Cardiac muscle cell (in vitro differentiated cells and primary cell): ENCODE results near the gene CLCN4. TPM values are rescaled to one million over a fixed set of nuclear protein-coding genes. Genes with fewer than 3 reads are reported as not detected.

Experiments used
- DNase-seq, 2 donors: peaks; one replicate each; pipeline versions ENCODE4 v3.0.0 to v3.0.0-alpha.2; 2010 to 2017; ENCODE audit warnings: low read depth in 1 of 2, low spot score in 1 of 2
- H3K27ac ChIP-seq: fragments of 200-600 bp; sonication (generic); 2 replicates; pipeline ENCODE4 v1.5.1; 2016
- H3K27me3 ChIP-seq: fragments of 200-600 bp; sonication (generic); 2 replicates; pipeline ENCODE4 v1.6.0; 2016; ENCODE audit warnings: control low read depth
- H3K36me3 ChIP-seq: fragments of 200-600 bp; sonication (generic); 2 replicates; pipeline ENCODE4 v1.5.1; 2016; ENCODE audit warnings: control low read depth
- H3K4me1 ChIP-seq: fragments of 200-600 bp; sonication (generic); 2 replicates; pipeline ENCODE4 v1.8.1; 2017; ENCODE audit warnings: low read depth, mild to moderate bottlenecking, mixed run types
- H3K4me3 ChIP-seq: fragments of 200-600 bp; sonication (generic); 2 replicates; pipeline ENCODE4 v1.5.1; 2016; ENCODE audit warnings: mild to moderate bottlenecking
- H3K9me3 ChIP-seq: fragments of 200-600 bp; sonication (generic); 2 replicates; pipeline ENCODE4 v1.5.1; 2017; ENCODE audit warnings: low read depth, mild to moderate bottlenecking, control low read depth
- CTCF ChIP-seq: IDR thresholded peaks from 2 replicates; pipeline ENCODE4 v1.5.1; 2012; ENCODE audit warnings: low read depth, mild to moderate bottlenecking, low read length
- polyA plus RNA-seq: library from polyadenylated mRNA; unstranded; fragments of >200 nt; fragmentation: Nextera tagmentation; extraction: Ambion mirVana; gene quantifications from 2 replicates; pipeline ENCODE4 v1.2.1, GENCODE V29; 2016
- total RNA-seq: library from RNA; depleted of rRNA; stranded (reverse); fragments of >200 nt; gene quantifications from 2 replicates; pipeline ENCODE4 v1.2.3, GENCODE V29; 2016

CLCN4 gene
- total and polyA plus RNA-seq, 2 experiments from 2014 or later: 7.8 to 15.2 TPM

DNA sequence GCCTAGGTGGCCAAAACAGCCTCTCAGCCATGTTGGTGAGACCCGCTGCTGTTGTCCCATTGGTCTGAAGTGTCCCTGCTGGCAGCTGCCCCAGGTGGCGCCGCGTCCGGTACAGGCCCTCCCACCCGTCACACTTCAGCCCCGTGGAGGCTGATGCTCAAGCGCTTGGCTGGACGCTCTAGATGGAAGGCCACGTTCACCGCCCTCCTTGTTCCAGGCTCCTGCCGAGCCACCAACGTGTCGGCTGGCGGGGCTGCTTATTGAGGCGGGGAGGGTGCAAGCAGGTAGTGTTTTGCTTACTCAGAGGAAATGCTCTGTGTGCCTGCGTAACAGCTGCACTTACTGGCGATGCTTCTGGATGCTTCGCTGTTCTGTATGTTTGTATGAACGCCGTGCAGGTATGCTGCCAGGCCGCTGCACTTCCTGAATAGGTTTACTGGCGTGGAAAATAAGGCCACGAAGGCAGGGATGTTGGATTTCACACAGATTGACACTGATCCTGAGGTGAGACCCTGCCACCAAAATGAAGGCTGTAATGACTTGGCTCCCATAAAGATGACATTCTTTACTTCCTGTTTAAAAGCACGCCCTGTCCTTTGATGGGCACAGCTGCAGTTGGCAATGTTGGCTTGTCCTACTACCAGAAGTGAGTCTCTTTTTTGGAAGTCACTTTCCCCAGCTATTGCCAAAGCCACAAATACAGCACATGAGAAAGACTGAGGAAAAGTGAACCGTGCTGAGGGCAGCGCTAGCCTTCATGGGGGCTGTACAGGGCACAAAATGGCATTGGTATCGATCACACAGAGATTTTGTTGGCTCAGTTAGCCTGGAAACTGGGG, 21.0 kb upstream of the CLCN4 start:
- no peak for TF ChIP-seq CTCF
- Histone ChIP-seq H3K4me1 (no peaks in the 10 kb centered on the region), H3K9me3 (no peaks in the 10 kb centered on the region)

DNA sequence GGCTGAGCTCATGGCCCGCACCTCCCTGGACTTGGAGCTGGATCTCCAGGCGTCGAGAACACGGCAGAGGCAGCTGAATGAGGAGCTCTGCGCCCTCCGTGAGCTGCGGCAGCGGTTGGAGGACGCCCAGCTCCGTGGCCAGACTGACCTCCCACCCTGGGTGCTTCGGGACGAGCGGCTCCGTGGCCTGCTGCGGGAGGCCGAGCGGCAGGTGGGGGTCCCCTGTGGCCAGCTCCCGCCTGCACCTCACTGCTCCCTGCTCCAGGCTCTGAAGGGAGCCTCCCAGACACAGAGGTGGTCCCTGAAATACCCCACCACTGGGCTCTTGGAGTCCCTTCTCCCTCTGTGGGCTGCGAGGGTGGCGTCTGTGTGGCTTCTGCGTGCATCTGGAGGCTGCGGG, 18.0 kb upstream of the CLCN4 start:
- Histone ChIP-seq H3K4me1 (no peaks in the 10 kb centered on the region), H3K4me3 (no peak overlapping the region), H3K36me3 (peaks cover 2% of the 10 kb centered on the region), H3K27ac (no peak overlapping the region), H3K9me3 (no peaks in the 10 kb centered on the region), H3K27me3 (no peaks in the 10 kb centered on the region)
- TF ChIP-seq CTCF: no peak
- no peak for DNase-seq

More for the DNA sequence above, 21.0 kb upstream of the CLCN4 start:
- Histone ChIP-seq H3K27me3 (no peaks in the 10 kb centered on the region), H3K27ac (no peak overlapping the region), H3K36me3 (peaks cover 2% of the 10 kb centered on the region), H3K4me3 (no peak overlapping the region)
- no peak for DNase-seq

DNA sequence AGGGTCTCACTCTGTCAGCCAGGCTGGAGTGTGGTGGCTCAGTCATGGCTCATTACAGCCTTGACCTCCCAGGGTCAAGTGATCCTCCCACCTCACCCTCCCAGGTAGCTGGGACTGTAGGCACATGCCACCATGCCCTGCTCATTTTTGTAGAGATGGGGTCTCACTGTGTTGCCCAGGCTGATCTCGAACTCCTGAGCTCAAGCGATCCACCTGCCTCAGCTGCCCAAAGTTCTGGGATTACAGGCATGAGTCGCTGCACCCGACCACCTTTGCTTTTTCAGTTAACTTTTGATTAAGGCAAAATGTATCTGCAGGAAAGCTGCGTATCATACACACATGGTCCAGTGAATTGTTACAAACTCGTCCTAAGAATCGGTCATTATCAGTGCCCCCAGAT, 16.5 kb upstream of the CLCN4 start:
- no peak overlapping the region for H3K27ac ChIP-seq
- no peaks in the 10 kb centered on the region for H3K4me1 ChIP-seq
- peaks cover 2% of the 10 kb centered on the region for H3K36me3 ChIP-seq
- no peak for TF ChIP-seq CTCF
- DNase-seq: no peak
- H3K4me3 ChIP-seq: no peak overlapping the region
- no peaks in the 10 kb centered on the region for H3K27me3 ChIP-seq
- H3K9me3 ChIP-seq: no peaks in the 10 kb centered on the region

- no peaks in the 10 kb centered on the region for H3K4me1 ChIP-seq
These were observed 14.7 kb upstream of the CLCN4 start for GRCh38 chrX:10142041-10142599.

More at GRCh38 chrX:10142041-10142599, 14.7 kb upstream of the CLCN4 start:
- DNase-seq: no peak
- Histone ChIP-seq H3K27me3 (no peaks in the 10 kb centered on the region), H3K36me3 (peaks cover 2% of the 10 kb centered on the region), H3K4me3 (no peak overlapping the region), H3K9me3 (no peaks in the 10 kb centered on the region), H3K27ac (no peak overlapping the region)
- no peak for TF ChIP-seq CTCF
